ENCODE results near the gene DDX52. TPM values are rescaled to one million over a fixed set of nuclear protein-coding genes. Genes with fewer than 3 reads are reported as not detected.

DDX52 gene
- total and polyA plus RNA-seq, 9 of the 15 experiments (the other 6 are each of a cell fraction or from before 2014, with no cell fraction given), result 19.1 to 50.5 (median 34.8) TPM

DNA sequence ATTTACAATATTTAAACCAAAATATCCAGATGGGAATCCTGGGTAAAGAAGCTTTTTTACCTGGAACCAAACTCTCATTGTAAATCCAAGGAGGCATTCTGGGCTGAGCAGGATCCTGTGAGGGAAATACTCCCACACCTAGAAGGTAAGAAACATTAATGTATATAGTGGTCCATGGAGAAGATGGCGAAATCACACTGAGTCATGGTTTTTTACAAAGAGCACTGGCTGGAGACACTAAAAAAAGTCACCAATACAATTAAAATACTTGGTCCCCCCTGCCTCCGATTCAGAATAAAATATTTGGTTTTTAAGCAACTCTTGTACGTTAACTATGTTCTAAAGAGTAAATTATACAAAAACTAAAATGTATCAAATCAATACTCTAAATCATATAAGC lies 67.0 kb downstream of the DDX52 start:
- no TSS peak for BruUV-seq (replicated peaks)
- ATAC-seq, result no peak
- Histone ChIP-seq H4K20me1 (replicated peaks; ENCODE audit: control insufficient read depth, insufficient read depth, low read length) (no peaks in the 10 kb centered on the region), H3K27me3 (ENCODE audit: control insufficient read depth in 2 of 2, insufficient read depth in 2 of 2, low read length in 2 of 2) (no peaks in the 10 kb centered on the region), H3K4me3 (no peak overlapping the region), H3K27ac (ENCODE audit: extremely low read depth, low read depth, low read length) (no peak overlapping the region), H2AFZ (ENCODE audit: low read depth, low read length) (no peak overlapping the region), H3K79me2 (ENCODE audit: control insufficient read depth, insufficient read depth, low read length) (no peaks in the 10 kb centered on the region), H3K9me3 (replicated peaks; ENCODE audit: control insufficient read depth, insufficient read depth, low read depth, low read length) (no peaks in the 10 kb centered on the region), H3K9me1 (ENCODE audit: control insufficient read depth, insufficient read depth, low read length) (no peaks in the 10 kb centered on the region), H3K9ac (ENCODE audit: insufficient read depth in 1 of 2, low read depth in 2 of 2, low read length in 2 of 2) (no peak overlapping the region), H3K4me1 (replicated peaks in 1 of 2; ENCODE audit: control insufficient read depth in 2 of 2, insufficient read depth in 2 of 2, low read length in 2 of 2) (no peaks in the 10 kb centered on the region), H3K36me3 (ENCODE audit: control insufficient read depth, insufficient read depth, low read length) (peaks cover 37% of the 10 kb centered on the region), H3K4me2 (ENCODE audit: insufficient read depth, low read length) (no peak overlapping the region)
- WGBS (ENCODE audit: insufficient coverage, low coverage, missing lambda C conversion rate), result 88% methylated on average over 3 of the region's 3 CpGs
- in situ Hi-C loops (cut with MboI), result no loop called here
- DNase-seq (ENCODE audit: extremely low read depth in 1 of 4, low spot score in 3 of 4), result no peak
- FAIRE-seq, result no peak
- POLR2A ChIA-PET, result no interaction called here
- CTCF ChIA-PET (ENCODE audit: low intra/inter-chr PET ratio), result no interaction called here
- intact Hi-C loops (cut with micrococcal nuclease), result no loop called here
- no peak for TF ChIP-seq POLR2G (IDR thresholded peaks at IDR 0.05; ENCODE audit: low read depth, low read length)
- TF ChIP-seq TAL1 (IDR thresholded peaks at IDR 0.05), result no peak
- no peak for TF ChIP-seq HNRNPL (IDR thresholded peaks at IDR 0.05; ENCODE audit: low read depth, low read length)
- TF ChIP-seq MBD2 (IDR thresholded peaks at IDR 0.05; ENCODE audit: borderline replicate concordance, low read depth), result no peak
- no peak for TF ChIP-seq HMGN3 (IDR thresholded peaks at IDR 0.05; ENCODE audit: borderline replicate concordance, extremely low read depth, insufficient read length, low read depth, low read length)
- TF ChIP-seq ZNF24 (IDR thresholded peaks at IDR 0.05), result no peak
- TF ChIP-seq, protein P1, sequence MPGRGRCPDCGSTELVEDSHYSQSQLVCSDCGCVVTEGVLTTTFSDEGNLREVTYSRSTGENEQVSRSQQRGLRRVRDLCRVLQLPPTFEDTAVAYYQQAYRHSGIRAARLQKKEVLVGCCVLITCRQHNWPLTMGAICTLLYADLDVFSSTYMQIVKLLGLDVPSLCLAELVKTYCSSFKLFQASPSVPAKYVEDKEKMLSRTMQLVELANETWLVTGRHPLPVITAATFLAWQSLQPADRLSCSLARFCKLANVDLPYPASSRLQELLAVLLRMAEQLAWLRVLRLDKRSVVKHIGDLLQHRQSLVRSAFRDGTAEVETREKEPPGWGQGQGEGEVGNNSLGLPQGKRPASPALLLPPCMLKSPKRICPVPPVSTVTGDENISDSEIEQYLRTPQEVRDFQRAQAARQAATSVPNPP (IDR thresholded peaks at IDR 0.05; ENCODE audit: borderline replicate concordance, insufficient read depth, insufficient read length), result no peak
- TF ChIP-seq CBFA2T2 (conservative IDR thresholded peaks at IDR 0.05), result no peak
- no peak for TF ChIP-seq MED1 (CRISPR knock-in tag; IDR thresholded peaks at IDR 0.05; ENCODE audit: borderline replicate concordance)
- no peak for TF ChIP-seq CREB3 (tag; conservative IDR thresholded peaks at IDR 0.05; ENCODE audit: low read depth)
- TF ChIP-seq, protein P2, sequence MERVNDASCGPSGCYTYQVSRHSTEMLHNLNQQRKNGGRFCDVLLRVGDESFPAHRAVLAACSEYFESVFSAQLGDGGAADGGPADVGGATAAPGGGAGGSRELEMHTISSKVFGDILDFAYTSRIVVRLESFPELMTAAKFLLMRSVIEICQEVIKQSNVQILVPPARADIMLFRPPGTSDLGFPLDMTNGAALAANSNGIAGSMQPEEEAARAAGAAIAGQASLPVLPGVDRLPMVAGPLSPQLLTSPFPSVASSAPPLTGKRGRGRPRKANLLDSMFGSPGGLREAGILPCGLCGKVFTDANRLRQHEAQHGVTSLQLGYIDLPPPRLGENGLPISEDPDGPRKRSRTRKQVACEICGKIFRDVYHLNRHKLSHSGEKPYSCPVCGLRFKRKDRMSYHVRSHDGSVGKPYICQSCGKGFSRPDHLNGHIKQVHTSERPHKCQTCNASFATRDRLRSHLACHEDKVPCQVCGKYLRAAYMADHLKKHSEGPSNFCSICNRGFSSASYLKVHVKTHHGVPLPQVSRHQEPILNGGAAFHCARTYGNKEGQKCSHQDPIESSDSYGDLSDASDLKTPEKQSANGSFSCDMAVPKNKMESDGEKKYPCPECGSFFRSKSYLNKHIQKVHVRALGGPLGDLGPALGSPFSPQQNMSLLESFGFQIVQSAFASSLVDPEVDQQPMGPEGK (CRISPR knock-in tag; IDR thresholded peaks at IDR 0.05; ENCODE audit: borderline replicate concordance), result no peak
- no peak for TF ChIP-seq ZBTB9 (CRISPR knock-in tag; IDR thresholded peaks at IDR 0.05)
- no peak for TF ChIP-seq CREB1 (IDR thresholded peaks at IDR 0.05)
- no peak for TF ChIP-seq CREB1 (CRISPR knock-in tag; IDR thresholded peaks at IDR 0.05)
- no peak for TF ChIP-seq SMARCA4 (IDR thresholded peaks at IDR 0.05)
- TF ChIP-seq HDGF (IDR thresholded peaks at IDR 0.05), result no peak
- no peak for TF ChIP-seq ARID3A (IDR thresholded peaks at IDR 0.05; ENCODE audit: borderline replicate concordance, low read depth, low read length)

Measured in K562 (cell line).